ENCODE data around the gene STX8.

Gene STX8

DNA sequence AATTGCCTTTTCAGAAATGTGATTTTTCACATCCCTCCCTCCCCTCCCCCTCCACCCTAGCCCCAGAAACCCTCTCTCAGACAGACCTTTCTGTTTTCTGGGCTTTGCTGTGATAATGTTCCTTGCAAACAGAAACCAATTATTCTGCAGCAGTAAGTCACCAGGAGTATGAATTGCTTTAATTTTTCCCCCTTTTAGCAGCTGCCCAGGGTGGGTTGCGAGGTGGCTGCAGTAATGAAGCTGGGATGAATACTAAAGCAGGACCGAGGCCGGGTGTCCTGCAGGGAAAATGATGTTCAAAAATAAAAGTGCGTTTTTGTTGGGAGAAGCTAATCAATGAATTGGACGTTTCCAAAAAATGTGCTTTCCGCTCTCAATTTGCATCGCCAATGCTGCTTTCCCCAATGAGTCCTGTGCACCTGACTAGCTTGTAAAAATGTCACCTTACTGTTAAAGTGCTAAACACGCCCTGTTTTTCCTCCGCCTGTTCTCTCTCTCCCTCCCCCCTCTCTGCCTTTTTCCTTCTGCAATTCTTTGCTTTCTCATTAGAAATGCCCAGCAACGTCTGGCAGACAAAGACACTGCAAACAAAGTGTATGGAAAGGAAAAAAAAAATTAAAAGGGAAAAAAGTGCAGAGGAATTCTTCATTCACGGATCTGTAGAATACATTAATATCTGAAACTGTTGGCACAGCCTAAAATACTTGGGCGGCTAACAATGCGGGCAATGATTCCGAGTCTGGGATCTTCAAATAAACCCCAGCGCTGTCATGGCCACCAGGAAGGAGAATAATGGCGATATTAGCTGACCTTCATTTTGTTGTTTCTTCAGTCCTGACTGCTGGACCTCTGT lies 244.1 kb downstream of the STX8 start (continued):
- TF ChIP-seq, protein P1, sequence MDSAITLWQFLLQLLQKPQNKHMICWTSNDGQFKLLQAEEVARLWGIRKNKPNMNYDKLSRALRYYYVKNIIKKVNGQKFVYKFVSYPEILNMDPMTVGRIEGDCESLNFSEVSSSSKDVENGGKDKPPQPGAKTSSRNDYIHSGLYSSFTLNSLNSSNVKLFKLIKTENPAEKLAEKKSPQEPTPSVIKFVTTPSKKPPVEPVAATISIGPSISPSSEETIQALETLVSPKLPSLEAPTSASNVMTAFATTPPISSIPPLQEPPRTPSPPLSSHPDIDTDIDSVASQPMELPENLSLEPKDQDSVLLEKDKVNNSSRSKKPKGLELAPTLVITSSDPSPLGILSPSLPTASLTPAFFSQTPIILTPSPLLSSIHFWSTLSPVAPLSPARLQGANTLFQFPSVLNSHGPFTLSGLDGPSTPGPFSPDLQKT (IDR thresholded peaks at IDR 0.05; ENCODE audit: borderline replicate concordance, low read depth, low read length): no peak
- TF ChIP-seq ZFP37 (tag by site-specific recombination; IDR thresholded peaks at IDR 0.05) (no peak), OVOL3 (tag by site-specific recombination; IDR thresholded peaks at IDR 0.05) (no peak), WT1 (tag by site-specific recombination; IDR thresholded peaks at IDR 0.05) (no peak), ZNF544 (tag by site-specific recombination; IDR thresholded peaks at IDR 0.05) (no peak), ZNF664 (tag by site-specific recombination; IDR thresholded peaks at IDR 0.05) (no peak)

DNA sequence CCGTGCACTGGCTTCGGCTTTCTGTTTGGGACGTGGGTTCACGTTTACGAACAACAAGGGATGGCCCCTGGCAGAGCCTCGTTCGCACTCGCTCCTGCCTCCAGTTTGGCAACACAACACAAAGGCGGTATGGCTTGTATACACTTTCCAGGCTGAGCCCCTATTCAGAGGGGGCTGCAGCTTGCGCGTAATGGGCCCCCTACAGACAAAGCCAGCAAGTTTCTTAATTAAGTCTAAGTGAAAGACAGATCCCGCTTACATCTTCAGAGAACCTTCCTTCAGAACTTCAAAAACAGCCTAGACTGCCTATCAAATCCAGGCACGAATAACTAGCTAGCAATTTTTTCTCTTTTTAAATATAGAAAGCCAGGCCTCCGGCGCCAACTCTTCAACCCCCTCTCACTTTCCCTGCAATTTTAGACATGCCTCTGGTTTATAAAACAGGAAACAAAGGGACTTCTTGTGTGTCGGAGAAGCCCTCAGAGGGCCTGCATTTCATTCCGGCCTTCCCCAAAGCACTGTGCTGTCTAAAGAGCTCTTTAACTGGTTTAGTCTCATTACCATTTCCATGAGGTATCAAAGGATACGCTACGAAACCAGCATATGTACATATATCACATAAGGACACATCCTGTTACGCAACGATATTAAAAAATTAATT lies 244.9 kb downstream of the STX8 start:
- no peaks in the 10 kb centered on the region for H3K36me3 ChIP-seq (ENCODE audit: control insufficient read depth in 2 of 2, insufficient read depth in 1 of 2, low read length in 2 of 2)
- H3K4me3 ChIP-seq (ENCODE audit: low read depth, low read length): no peak overlapping the region
- no peaks in the 10 kb centered on the region for H3K4me1 ChIP-seq (ENCODE audit: control insufficient read depth, insufficient read depth, low read length)
- ChIA-PET CTCF (no interaction called here), POLR2A (no interaction called here)
- no peaks in the 10 kb centered on the region for H3K9me3 ChIP-seq (ENCODE audit: control insufficient read depth, insufficient read depth, low read depth, low read length)
- no peak for TF ChIP-seq ZNF19 (tag by site-specific recombination; IDR thresholded peaks at IDR 0.05; ENCODE audit: low read depth)
- no peak overlapping the region for H3K27ac ChIP-seq (ENCODE audit: extremely low read depth, low read depth, low read length)

- Histone ChIP-seq H3K4me3 (ENCODE audit: low read depth, low read length) (no peak overlapping the region), H3K36me3 (ENCODE audit: control insufficient read depth in 2 of 2, insufficient read depth in 1 of 2, low read length in 2 of 2) (no peaks in the 10 kb centered on the region), H3K9me3 (ENCODE audit: control insufficient read depth, insufficient read depth, low read depth, low read length) (no peaks in the 10 kb centered on the region), H3K4me1 (ENCODE audit: control insufficient read depth, insufficient read depth, low read length) (no peaks in the 10 kb centered on the region), H3K27ac (ENCODE audit: extremely low read depth, low read depth, low read length) (no peak overlapping the region)
- TF ChIP-seq, protein P2, sequence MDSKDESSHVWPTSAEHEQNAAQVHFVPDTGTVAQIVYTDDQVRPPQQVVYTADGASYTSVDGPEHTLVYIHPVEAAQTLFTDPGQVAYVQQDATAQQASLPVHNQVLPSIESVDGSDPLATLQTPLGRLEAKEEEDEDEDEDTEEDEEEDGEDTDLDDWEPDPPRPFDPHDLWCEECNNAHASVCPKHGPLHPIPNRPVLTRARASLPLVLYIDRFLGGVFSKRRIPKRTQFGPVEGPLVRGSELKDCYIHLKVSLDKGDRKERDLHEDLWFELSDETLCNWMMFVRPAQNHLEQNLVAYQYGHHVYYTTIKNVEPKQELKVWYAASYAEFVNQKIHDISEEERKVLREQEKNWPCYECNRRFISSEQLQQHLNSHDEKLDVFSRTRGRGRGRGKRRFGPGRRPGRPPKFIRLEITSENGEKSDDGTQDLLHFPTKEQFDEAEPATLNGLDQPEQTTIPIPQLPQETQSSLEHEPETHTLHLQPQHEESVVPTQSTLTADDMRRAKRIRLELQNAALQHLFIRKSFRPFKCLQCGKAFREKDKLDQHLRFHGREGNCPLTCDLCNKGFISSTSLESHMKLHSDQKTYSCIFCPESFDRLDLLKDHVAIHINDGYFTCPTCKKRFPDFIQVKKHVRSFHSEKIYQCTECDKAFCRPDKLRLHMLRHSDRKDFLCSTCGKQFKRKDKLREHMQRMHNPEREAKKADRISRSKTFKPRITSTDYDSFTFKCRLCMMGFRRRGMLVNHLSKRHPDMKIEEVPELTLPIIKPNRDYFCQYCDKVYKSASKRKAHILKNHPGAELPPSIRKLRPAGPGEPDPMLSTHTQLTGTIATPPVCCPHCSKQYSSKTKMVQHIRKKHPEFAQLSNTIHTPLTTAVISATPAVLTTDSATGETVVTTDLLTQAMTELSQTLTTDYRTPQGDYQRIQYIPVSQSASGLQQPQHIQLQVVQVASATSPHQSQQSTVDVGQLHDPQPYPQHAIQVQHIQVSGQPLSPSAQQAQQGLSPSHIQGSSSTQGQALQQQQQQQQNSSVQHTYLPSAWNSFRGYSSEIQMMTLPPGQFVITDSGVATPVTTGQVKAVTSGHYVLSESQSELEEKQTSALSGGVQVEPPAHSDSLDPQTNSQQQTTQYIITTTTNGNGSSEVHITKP (tag by site-specific recombination; IDR thresholded peaks at IDR 0.05): no peak
- TF ChIP-seq ZNF449 (tag by site-specific recombination; IDR thresholded peaks at IDR 0.05): no peak
- TF ChIP-seq ZNF280D (tag by site-specific recombination; IDR thresholded peaks at IDR 0.05): no peak
- no peak for TF ChIP-seq ZBTB48 (tag by site-specific recombination; IDR thresholded peaks at IDR 0.05)
- no peak for TF ChIP-seq ZNF843 (tag by site-specific recombination; IDR thresholded peaks at IDR 0.05)
- no peak for TF ChIP-seq ZNF10 (tag by site-specific recombination; IDR thresholded peaks at IDR 0.05)
- TF ChIP-seq, protein P3, sequence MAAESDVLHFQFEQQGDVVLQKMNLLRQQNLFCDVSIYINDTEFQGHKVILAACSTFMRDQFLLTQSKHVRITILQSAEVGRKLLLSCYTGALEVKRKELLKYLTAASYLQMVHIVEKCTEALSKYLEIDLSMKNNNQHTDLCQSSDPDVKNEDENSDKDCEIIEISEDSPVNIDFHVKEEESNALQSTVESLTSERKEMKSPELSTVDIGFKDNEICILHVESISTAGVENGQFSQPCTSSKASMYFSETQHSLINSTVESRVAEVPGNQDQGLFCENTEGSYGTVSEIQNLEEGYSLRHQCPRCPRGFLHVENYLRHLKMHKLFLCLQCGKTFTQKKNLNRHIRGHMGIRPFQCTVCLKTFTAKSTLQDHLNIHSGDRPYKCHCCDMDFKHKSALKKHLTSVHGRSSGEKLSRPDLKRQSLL (tag by site-specific recombination; IDR thresholded peaks at IDR 0.05): no peak
- TF ChIP-seq ZBTB10 (tag by site-specific recombination; IDR thresholded peaks at IDR 0.05): no peak
- TF ChIP-seq ZNF660 (tag by site-specific recombination; IDR thresholded peaks at IDR 0.05): no peak
- POLR2A ChIA-PET: no interaction called here
- CTCF ChIA-PET: no interaction called here
Measured at GRCh38 chr17:9330141-9330540, 245.5 kb downstream of the STX8 start.

All from HEK293 (cell line).